GM12874 (cell line): Measurements from ENCODE around the gene TLE4.

Source experiments
- TF ChIP-seq, protein P1 (sequence below): IDR thresholded peaks from 2 replicates; pipeline ENCODE4 v1.5.1; 2011; ENCODE audit warnings: low read depth, mild to moderate bottlenecking, control low read depth, low read length, moderate library complexity; ENCODE audit not compliant: insufficient read depth

TLE4 gene

GRCh38 chr9:79709743-79710674 is 138.2 kb downstream of the TLE4 start:
- TF ChIP-seq, protein P1, sequence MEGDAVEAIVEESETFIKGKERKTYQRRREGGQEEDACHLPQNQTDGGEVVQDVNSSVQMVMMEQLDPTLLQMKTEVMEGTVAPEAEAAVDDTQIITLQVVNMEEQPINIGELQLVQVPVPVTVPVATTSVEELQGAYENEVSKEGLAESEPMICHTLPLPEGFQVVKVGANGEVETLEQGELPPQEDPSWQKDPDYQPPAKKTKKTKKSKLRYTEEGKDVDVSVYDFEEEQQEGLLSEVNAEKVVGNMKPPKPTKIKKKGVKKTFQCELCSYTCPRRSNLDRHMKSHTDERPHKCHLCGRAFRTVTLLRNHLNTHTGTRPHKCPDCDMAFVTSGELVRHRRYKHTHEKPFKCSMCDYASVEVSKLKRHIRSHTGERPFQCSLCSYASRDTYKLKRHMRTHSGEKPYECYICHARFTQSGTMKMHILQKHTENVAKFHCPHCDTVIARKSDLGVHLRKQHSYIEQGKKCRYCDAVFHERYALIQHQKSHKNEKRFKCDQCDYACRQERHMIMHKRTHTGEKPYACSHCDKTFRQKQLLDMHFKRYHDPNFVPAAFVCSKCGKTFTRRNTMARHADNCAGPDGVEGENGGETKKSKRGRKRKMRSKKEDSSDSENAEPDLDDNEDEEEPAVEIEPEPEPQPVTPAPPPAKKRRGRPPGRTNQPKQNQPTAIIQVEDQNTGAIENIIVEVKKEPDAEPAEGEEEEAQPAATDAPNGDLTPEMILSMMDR = no peak

DNA sequence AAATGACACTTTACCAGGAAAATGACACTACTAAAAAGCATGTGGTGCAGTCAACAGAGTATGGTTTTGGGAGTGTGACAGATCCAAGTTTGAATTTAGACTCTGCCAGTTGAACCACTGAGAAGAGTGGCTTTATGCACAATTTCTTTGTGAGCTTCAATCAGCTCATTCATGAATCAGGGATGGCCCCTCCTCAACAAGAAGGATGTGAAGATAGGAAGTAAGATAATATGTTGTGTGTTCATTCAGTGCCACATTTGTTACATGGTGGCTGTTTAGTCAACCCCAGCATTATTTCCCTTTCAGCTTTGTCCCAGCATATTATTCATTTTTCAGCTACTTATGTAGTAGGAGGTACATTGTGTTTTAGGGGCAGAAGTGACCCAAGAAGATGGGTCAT is 140.1 kb downstream of the TLE4 start:
- TF ChIP-seq, protein P1 = no peak

GRCh38 chr9:79719021-79719420 is 147.3 kb downstream of the TLE4 start:
- TF ChIP-seq, protein P1 = no peak

- TF ChIP-seq, protein P1 = no peak
Observed at GRCh38 chr9:79719989-79720388, 148.2 kb downstream of the TLE4 start.

- TF ChIP-seq, protein P1 = no peak
Observed at GRCh38 chr9:79731171-79731890, 159.6 kb downstream of the TLE4 start.

DNA sequence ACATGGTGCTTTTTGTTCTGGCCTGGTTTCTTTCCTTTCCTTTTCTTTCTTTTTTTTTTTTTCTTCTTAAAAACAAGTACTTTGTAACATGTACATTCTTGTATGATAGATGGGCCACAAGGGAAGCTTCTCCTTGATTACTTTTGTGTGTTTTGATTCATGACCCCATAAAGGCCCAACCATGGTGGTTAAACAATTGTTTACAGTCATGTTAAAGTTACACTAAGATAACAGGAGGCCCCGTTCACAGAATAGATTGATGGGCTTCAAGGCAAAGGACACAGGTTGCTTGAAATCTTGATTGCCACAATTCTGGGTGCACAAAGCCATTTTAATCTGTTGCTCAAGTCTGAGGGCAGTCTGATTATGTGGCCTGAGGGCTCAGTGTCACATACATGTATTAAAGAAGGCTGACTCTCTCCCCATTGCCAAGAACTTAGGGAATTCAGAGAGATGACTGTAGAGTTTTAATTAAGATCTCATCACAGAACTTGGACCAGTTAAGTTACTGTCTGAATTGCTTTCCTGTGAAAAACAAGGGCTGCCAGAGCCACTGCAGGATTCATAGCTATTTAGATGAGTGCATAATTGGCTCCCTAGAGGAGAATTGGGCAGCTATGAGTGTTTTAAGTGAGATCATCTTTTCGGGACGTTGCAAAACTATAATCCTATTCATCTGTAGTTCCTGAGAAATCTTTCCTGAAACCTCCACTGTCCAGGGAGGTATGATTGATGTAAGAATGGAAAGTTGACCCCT is 163.4 kb downstream of the TLE4 start:
- TF ChIP-seq, protein P1 = no peak

- TF ChIP-seq, protein P1 = no peak
Observed at GRCh38 chr9:79736051-79736450, 164.3 kb downstream of the TLE4 start.
